Measurements from ENCODE around the gene MAGI3.

MAGI3 gene

GRCh38 chr1:113541106-113541505, 150.8 kb downstream of the MAGI3 start:
- TF ChIP-seq, protein P1, sequence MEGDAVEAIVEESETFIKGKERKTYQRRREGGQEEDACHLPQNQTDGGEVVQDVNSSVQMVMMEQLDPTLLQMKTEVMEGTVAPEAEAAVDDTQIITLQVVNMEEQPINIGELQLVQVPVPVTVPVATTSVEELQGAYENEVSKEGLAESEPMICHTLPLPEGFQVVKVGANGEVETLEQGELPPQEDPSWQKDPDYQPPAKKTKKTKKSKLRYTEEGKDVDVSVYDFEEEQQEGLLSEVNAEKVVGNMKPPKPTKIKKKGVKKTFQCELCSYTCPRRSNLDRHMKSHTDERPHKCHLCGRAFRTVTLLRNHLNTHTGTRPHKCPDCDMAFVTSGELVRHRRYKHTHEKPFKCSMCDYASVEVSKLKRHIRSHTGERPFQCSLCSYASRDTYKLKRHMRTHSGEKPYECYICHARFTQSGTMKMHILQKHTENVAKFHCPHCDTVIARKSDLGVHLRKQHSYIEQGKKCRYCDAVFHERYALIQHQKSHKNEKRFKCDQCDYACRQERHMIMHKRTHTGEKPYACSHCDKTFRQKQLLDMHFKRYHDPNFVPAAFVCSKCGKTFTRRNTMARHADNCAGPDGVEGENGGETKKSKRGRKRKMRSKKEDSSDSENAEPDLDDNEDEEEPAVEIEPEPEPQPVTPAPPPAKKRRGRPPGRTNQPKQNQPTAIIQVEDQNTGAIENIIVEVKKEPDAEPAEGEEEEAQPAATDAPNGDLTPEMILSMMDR (IDR thresholded peaks at IDR 0.05; ENCODE audit: control extremely low read depth, extremely low read depth, low read depth, missing control alignments): no peak
- ChIA-PET POLR2A (no interaction called here), CTCF (no interaction called here)
- DNase-seq (ENCODE audit: extremely low spot score): no peak

GRCh38 chr1:113542221-113542701, 151.9 kb downstream of the MAGI3 start:
- DNase-seq (ENCODE audit: extremely low spot score): no peak
- POLR2A ChIA-PET: no interaction called here
- TF ChIP-seq, protein P1 (IDR thresholded peaks at IDR 0.05; ENCODE audit: control extremely low read depth, extremely low read depth, low read depth, missing control alignments): no peak
- CTCF ChIA-PET: interaction anchor here (2.4 kb wide), 1 partner anchor 15 kb away, joined by 6 read pairs; no protein-coding TSS in a partner anchor

- ChIA-PET POLR2A (no interaction called here), CTCF (interaction anchor here (1.0 to 2.4 kb wide), 3 partner anchors 9 to 14 kb away, joined by 3 to 6 read pairs (median 4); no protein-coding TSS in a partner anchor)
- no peak for DNase-seq (ENCODE audit: extremely low spot score)
- TF ChIP-seq, protein P1 (IDR thresholded peaks at IDR 0.05; ENCODE audit: control extremely low read depth, extremely low read depth, low read depth, missing control alignments): no peak
Measured at GRCh38 chr1:113543110-113543509, 152.8 kb downstream of the MAGI3 start.

GRCh38 chr1:113545210-113545609, 154.9 kb downstream of the MAGI3 start:
- TF ChIP-seq, protein P1 (IDR thresholded peaks at IDR 0.05; ENCODE audit: control extremely low read depth, extremely low read depth, low read depth, missing control alignments): no peak
- ChIA-PET CTCF (no interaction called here), POLR2A (no interaction called here)
- no peak for DNase-seq (ENCODE audit: extremely low spot score)

DNA sequence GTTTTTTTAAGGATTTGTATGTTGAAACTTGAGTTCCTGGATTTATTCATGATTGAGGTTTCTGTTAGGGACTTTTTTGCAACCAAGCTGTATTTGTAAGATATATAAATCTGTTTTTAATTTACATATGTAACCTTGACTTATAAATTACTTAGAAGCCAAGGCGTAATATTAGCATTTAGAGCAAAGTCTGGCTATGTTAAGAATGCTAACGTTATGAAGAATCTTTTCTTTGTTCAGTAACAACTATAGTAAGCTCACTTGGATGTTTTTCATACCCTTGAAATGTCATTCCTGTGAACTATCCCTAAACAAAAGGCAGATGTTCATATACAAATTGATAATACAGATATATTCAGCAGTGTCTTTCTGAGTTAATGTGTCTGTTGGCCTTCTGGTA, 155.3 kb downstream of the MAGI3 start:
- TF ChIP-seq, protein P1 (IDR thresholded peaks at IDR 0.05; ENCODE audit: control extremely low read depth, extremely low read depth, low read depth, missing control alignments): no peak
- ChIA-PET CTCF (no interaction called here), POLR2A (no interaction called here)
- DNase-seq (ENCODE audit: extremely low spot score): no peak

DNA sequence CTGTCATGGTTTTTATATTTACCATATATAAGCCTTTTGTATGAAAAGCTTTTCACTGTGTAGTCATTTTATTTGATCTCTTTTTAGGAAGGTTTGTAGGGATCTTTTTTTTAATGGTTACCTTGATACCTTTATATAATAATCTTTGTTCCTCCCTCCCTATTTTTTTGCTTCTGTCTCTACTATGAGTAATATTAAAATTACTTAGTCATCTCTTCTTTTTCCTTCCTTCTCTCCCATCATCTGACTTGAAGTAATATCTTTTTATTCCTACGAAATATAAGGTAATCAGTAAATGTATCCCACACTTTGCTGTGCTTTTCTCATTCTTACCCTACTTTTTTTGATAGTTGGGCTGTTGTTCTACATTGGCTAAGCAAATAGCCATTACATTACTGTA, 161.4 kb downstream of the MAGI3 start:
- no peak for DNase-seq (ENCODE audit: extremely low spot score)
- POLR2A ChIA-PET: no interaction called here
- TF ChIP-seq, protein P1 (IDR thresholded peaks at IDR 0.05; ENCODE audit: control extremely low read depth, extremely low read depth, low read depth, missing control alignments): no peak
- CTCF ChIA-PET: interaction anchor here (1.4 kb wide), 1 partner anchor 9 kb away, joined by 4 read pairs; no protein-coding TSS in a partner anchor

Data from GM10248 (cell line).